GM20431 (cell line): ENCODE results near the gene GAD1.

ENCODE experiments used
- in situ Hi-C: fragments of 300-500 bp; cut with MseI, MboI; formaldehyde crosslinking; loops from one replicate; pipeline ENCODE4 v1.15.0; 2020; ENCODE audit warnings: low sequenced_read_pairs; ENCODE audit not compliant: unreplicated experiment

Gene GAD1

GRCh38 chr2:170816504-170817092 is at the start of gene GAD1:
GAD1 (plus strand) TSS chr2:170816887; CDS start chr2:170818592, 1,705 bp downstream.
- in situ Hi-C loops: loop anchor here (10.0 to 25.0 kb wide), 2 partner anchors 442 to 579 kb away; no protein-coding TSS in a partner anchor

- in situ Hi-C loops: no loop called here
Observed at GRCh38 chr2:170770008-170770605, 46.6 kb upstream of the GAD1 start, which contains the start of gene ERICH2. ERICH2 (plus strand) TSS chr2:170770378; CDS start chr2:170770682, 304 bp downstream.

GRCh38 chr2:170770606-170771420 is 45.9 kb upstream of the GAD1 start:
- in situ Hi-C loops: no loop called here

GRCh38 chr2:170771421-170771937 is 45.2 kb upstream of the GAD1 start:
- in situ Hi-C loops: no loop called here

- in situ Hi-C loops: no loop called here
Observed at GRCh38 chr2:170772295-170772694, 44.4 kb upstream of the GAD1 start.

GRCh38 chr2:170774074-170774473 is 42.6 kb upstream of the GAD1 start:
- in situ Hi-C loops: no loop called here

- in situ Hi-C loops: no loop called here
Observed at GRCh38 chr2:170778900-170779299, 37.8 kb upstream of the GAD1 start.

- in situ Hi-C loops: no loop called here
Observed at GRCh38 chr2:170779304-170779703, 37.4 kb upstream of the GAD1 start.

GRCh38 chr2:170782673-170783072 is 34.0 kb upstream of the GAD1 start:
- in situ Hi-C loops: no loop called here

GRCh38 chr2:170783549-170783948 is 33.1 kb upstream of the GAD1 start:
- in situ Hi-C loops: no loop called here

- in situ Hi-C loops: no loop called here
Observed at GRCh38 chr2:170798996-170799395, 17.7 kb upstream of the GAD1 start.

- in situ Hi-C loops: loop anchor here (25.0 kb wide), 1 partner anchor 569 kb away; no protein-coding TSS in a partner anchor
Observed at GRCh38 chr2:170806548-170806947, 10.1 kb upstream of the GAD1 start.

- in situ Hi-C loops: loop anchor here (10.0 to 25.0 kb wide), 2 partner anchors 438 to 576 kb away; no protein-coding TSS in a partner anchor
Observed at GRCh38 chr2:170812710-170813600, 3.7 kb upstream of the GAD1 start.

- in situ Hi-C loops: loop anchor here (10.0 to 25.0 kb wide), 2 partner anchors 439 to 577 kb away; no protein-coding TSS in a partner anchor
Observed at GRCh38 chr2:170813611-170814532, 2.8 kb upstream of the GAD1 start.

GRCh38 chr2:170814533-170815230 is 2.0 kb upstream of the GAD1 start:
- in situ Hi-C loops: loop anchor here (10.0 to 25.0 kb wide), 2 partner anchors 440 to 577 kb away; no protein-coding TSS in a partner anchor

- in situ Hi-C loops: loop anchor here (10.0 to 25.0 kb wide), 2 partner anchors 441 to 578 kb away; no protein-coding TSS in a partner anchor
Observed at GRCh38 chr2:170815311-170815710, 1.4 kb upstream of the GAD1 start.

- in situ Hi-C loops: loop anchor here (10.0 to 25.0 kb wide), 2 partner anchors 441 to 579 kb away; no protein-coding TSS in a partner anchor
Observed at GRCh38 chr2:170815746-170816503, 762 bp upstream of the GAD1 start.
